Panc1 (cell line): ENCODE measurements around the gene MROH2A. TPM values are rescaled to one million over a fixed set of nuclear protein-coding genes. Genes with fewer than 3 reads are reported as not detected.

ENCODE experiments used
- ATAC-seq: fragments of 200-7000 bp; cut with Tn5 transposase; 2 replicates; pipeline ENCODE4 v1.9.1; 2020; ENCODE audit warnings: mild to moderate bottlenecking, moderate library complexity
- BruUV-seq: library from RNA; stranded (reverse); fragments of 400-500 nt; replicated peaks from 2 replicates; lab custom pipeline; 2021; lab: Mats Ljungman, UMichigan
- CTCF ChIA-PET: fragments of 300-600 bp; sonication (Branson Sonifier 250); formaldehyde crosslinking; loops from one replicate; lab custom pipeline; 2022; ENCODE audit warnings: antibody characterized with exemption; lab: Charles Lee
- POLR2A ChIA-PET: fragments of 300-600 bp; sonication (Branson Sonifier 250); formaldehyde crosslinking; loops from one replicate; lab custom pipeline; 2022; ENCODE audit warnings: antibody characterized with exemption; lab: Charles Lee
- DNase-seq: peaks from one replicate; pipeline ENCODE4 v3.0.0-alpha.2; 2010; ENCODE audit warnings: low read depth, low spot score
- H3K27ac ChIP-seq: 2 replicates; pipeline ENCODE4 v1.5.1; 2011; ENCODE audit warnings: mild to moderate bottlenecking, low read length, inconsistent platforms
- H3K27me3 ChIP-seq: fragments of 200-500 bp; sonication (Bioruptor generic); 2 replicates; pipeline ENCODE4 v1.6.0; 2014; ENCODE audit warnings: low read length, inconsistent platforms; ENCODE audit not compliant: control insufficient read depth, insufficient read depth
- H3K36me3 ChIP-seq: fragments of 200-500 bp; sonication (Bioruptor generic); 2 replicates; pipeline ENCODE4 v1.5.1; 2014; ENCODE audit warnings: inconsistent platforms, mild to moderate bottlenecking, low read length, moderate library complexity; ENCODE audit not compliant: control insufficient read depth, insufficient read depth
- H3K4me1 ChIP-seq: 2 replicates; pipeline ENCODE4 v1.5.1; 2011; ENCODE audit warnings: inconsistent platforms, mild to moderate bottlenecking, low read length, moderate library complexity; ENCODE audit not compliant: control insufficient read depth, insufficient read depth
- H3K4me3 ChIP-seq, 2 experiments: 2 replicates each; pipeline ENCODE4 v1.5.1; 2011 to 2012; ENCODE audit warnings: low read depth in 2 of 2, low read length in 2 of 2, mild to moderate bottlenecking in 2 of 2, inconsistent platforms in 1 of 2, moderate library complexity in 1 of 2
- H3K9me3 ChIP-seq: fragments of 200-500 bp; sonication (Bioruptor generic); 2 replicates; pipeline ENCODE4 v1.5.1; 2014; ENCODE audit warnings: low read depth, mild to moderate bottlenecking, inconsistent platforms, low read length, moderate library complexity; ENCODE audit not compliant: control insufficient read depth, insufficient read depth
- POLR2AphosphoS5 ChIP-seq: IDR thresholded peaks from 2 replicates; pipeline ENCODE4 v1.6.1; 2012; ENCODE audit warnings: mild to moderate bottlenecking, low read depth, low read length, moderate library complexity
- SIN3A ChIP-seq: IDR thresholded peaks from 2 replicates; pipeline ENCODE4 v1.6.1; 2012; ENCODE audit warnings: low read depth, mild to moderate bottlenecking, low read length, moderate library complexity, borderline replicate concordance; ENCODE audit not compliant: insufficient read depth
- TCF7L2 ChIP-seq: IDR thresholded peaks from 2 replicates; pipeline ENCODE4 v1.6.1; 2011; ENCODE audit warnings: mild to moderate bottlenecking, low read depth, low read length, inconsistent platforms
- in situ Hi-C: cut with HindIII; loops from 2 replicates; pipeline ENCODE4 v1.10.0; 2016; ENCODE audit warnings: low sequenced_read_pairs, low pct_unique_long_range_greater_than_20kb
- intact Hi-C: fragments of 100-400 bp; cut with micrococcal nuclease; formaldehyde crosslinking; loops from one replicate; pipeline ENCODE4 v1.10.0; 2022; ENCODE audit not compliant: unreplicated experiment
- total RNA-seq: library from RNA; stranded (reverse); gene quantifications from one replicate; pipeline ENCODE4 v1.2.1, GENCODE V29; 2021; ENCODE audit not compliant: unreplicated experiment
- TF ChIP-seq, protein P1 (sequence below): fragments of 450-650 bp; IDR thresholded peaks from 2 replicates; pipeline ENCODE4 v1.5.1; 2017; ENCODE audit warnings: mild to moderate bottlenecking
- TF ChIP-seq, protein P2 (sequence below), 2 experiments: IDR thresholded peaks; 2 replicates each; pipeline ENCODE4 v1.6.1; 2011 to 2012; ENCODE audit warnings: low read depth in 2 of 2, control low read depth in 1 of 2, low read length in 1 of 2, mild to moderate bottlenecking in 1 of 2, moderate library complexity in 1 of 2; ENCODE audit not compliant: insufficient read depth in 1 of 2

MROH2A gene
- total RNA-seq, 1 experiment from 2014 or later, result not detected

DNA sequence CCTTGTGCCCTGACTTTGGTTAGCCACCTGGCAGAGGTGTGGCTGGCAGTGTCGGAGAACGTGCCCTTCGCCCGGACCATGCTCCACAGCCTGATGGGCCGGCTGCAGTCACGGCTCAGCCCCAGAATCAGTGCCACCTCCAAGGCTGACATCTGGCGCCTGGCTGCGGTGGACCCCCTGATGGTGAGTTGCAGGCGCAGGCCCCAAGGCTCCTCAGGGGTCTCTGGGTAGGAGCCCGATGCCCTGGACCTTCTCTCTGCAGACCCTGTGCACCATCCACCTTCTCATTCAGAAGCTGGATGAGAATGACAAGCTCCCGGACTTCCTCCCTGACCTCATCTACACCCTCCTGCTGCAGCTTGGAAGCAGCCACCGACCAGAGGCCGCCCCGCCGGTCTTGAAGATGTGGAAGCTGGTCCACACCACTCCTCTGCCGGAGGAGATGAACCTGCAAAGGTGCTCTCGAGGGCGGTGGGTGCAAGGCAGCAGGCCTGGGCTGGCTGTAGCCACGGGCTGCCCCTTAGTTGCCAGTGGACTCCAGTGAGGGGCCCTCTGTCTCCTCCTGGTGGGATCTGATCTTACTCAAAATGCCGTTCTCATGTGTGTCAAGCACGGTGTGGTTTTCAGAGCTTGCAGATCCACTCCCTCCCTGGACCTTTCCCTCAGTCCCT lies 44.1 kb downstream of the MROH2A start:
- Histone ChIP-seq H3K4me3 (no peak overlapping the region), H3K9me3 (no peaks in the 10 kb centered on the region), H3K27ac (no peak overlapping the region), H3K36me3 (no peaks in the 10 kb centered on the region), H3K27me3 (no peaks in the 10 kb centered on the region), H3K4me1 (no peaks in the 10 kb centered on the region)
- no peak for DNase-seq
- CTCF ChIA-PET, result no interaction called here
- no peak for TF ChIP-seq POLR2AphosphoS5
- in situ Hi-C loops, result no loop called here
- BruUV-seq, result no TSS peak
- intact Hi-C loops, result no loop called here
- POLR2A ChIA-PET, result no interaction called here
- ATAC-seq, result no peak

DNA sequence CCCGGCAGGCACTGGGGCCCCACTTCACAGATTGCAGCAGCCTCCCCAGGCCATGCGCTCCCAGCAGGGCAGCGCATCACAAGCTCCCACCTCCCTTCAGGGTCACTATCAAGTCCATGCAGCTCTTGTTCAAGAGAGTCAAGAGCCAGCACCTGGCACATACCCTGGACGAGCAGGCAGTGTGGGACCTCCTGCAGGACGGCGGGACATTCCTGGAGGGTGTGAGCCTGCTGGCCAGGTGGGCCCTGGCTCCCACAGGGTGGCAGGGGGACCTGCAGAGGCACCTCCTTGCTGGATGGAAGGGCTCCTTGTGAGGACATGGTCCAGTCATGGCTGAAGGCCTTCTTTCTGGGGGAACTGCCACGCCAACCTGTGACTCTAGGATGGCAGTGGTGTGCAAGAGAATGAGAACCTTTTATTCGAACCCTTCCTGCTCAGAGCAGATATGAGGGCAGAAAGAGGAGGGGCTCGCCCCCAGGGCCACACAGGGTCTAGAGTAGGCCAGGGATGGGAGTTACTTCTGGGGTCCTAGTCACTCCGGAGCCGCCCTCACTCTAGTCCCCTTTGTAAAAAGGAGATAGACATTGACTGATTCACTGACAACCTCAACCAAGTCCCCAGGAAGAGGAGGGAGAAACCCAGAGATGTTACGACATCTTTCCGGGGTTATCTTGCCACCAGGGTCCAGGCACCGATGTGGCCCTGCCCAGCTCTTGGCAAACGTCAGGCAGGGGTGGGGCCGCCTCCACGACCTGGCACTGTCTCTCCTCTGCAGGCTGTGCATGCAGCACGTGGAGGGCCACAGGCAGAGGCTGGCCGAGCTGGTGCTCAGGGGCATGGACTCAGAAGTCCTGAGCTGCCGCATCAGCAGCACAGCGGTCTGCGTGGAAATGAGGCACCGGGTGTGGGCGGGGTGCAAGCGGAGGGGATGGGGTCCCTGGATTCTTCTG lies 44.9 kb downstream of the MROH2A start:
- Histone ChIP-seq H3K4me1 (no peaks in the 10 kb centered on the region), H3K9me3 (no peaks in the 10 kb centered on the region), H3K4me3 (no peak overlapping the region), H3K27me3 (no peaks in the 10 kb centered on the region), H3K27ac (no peak overlapping the region), H3K36me3 (no peaks in the 10 kb centered on the region)
- ChIA-PET POLR2A (no interaction called here), CTCF (no interaction called here)
- no TSS peak for BruUV-seq
- intact Hi-C loops (no loop called here), in situ Hi-C loops (no loop called here)
- no peak for ATAC-seq
- TF ChIP-seq TCF7L2 (no peak), POLR2AphosphoS5 (no peak), SIN3A (no peak)
- TF ChIP-seq, protein P1, sequence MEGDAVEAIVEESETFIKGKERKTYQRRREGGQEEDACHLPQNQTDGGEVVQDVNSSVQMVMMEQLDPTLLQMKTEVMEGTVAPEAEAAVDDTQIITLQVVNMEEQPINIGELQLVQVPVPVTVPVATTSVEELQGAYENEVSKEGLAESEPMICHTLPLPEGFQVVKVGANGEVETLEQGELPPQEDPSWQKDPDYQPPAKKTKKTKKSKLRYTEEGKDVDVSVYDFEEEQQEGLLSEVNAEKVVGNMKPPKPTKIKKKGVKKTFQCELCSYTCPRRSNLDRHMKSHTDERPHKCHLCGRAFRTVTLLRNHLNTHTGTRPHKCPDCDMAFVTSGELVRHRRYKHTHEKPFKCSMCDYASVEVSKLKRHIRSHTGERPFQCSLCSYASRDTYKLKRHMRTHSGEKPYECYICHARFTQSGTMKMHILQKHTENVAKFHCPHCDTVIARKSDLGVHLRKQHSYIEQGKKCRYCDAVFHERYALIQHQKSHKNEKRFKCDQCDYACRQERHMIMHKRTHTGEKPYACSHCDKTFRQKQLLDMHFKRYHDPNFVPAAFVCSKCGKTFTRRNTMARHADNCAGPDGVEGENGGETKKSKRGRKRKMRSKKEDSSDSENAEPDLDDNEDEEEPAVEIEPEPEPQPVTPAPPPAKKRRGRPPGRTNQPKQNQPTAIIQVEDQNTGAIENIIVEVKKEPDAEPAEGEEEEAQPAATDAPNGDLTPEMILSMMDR, result no peak
- TF ChIP-seq, protein P2, sequence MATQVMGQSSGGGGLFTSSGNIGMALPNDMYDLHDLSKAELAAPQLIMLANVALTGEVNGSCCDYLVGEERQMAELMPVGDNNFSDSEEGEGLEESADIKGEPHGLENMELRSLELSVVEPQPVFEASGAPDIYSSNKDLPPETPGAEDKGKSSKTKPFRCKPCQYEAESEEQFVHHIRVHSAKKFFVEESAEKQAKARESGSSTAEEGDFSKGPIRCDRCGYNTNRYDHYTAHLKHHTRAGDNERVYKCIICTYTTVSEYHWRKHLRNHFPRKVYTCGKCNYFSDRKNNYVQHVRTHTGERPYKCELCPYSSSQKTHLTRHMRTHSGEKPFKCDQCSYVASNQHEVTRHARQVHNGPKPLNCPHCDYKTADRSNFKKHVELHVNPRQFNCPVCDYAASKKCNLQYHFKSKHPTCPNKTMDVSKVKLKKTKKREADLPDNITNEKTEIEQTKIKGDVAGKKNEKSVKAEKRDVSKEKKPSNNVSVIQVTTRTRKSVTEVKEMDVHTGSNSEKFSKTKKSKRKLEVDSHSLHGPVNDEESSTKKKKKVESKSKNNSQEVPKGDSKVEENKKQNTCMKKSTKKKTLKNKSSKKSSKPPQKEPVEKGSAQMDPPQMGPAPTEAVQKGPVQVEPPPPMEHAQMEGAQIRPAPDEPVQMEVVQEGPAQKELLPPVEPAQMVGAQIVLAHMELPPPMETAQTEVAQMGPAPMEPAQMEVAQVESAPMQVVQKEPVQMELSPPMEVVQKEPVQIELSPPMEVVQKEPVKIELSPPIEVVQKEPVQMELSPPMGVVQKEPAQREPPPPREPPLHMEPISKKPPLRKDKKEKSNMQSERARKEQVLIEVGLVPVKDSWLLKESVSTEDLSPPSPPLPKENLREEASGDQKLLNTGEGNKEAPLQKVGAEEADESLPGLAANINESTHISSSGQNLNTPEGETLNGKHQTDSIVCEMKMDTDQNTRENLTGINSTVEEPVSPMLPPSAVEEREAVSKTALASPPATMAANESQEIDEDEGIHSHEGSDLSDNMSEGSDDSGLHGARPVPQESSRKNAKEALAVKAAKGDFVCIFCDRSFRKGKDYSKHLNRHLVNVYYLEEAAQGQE (IDR thresholded peaks at IDR 0.05; ENCODE audit: insufficient read depth in 1 of 2, low read depth in 2 of 2, low read length in 1 of 2), result no peak
- no peak for DNase-seq

DNA sequence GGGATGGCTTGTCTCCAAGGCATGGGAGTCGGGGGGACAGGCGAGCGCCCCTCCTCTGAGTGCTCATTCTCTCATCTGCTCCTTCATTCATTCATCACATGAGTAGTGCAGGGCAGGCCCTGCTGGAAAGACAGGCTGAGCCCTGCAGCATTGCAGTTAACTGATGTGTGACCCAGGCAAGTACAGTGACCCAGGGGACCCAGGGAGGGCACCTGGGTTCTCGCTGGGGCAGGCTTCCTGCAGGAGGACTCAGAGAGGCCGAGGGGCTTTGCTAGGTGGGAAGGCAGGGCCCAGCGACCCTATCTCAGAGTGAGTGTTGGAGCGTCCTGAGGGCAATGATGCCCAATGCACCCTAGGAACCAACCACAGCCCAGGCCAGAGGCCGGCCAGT lies 45.6 kb downstream of the MROH2A start:
- H3K9me3 ChIP-seq, result no peaks in the 10 kb centered on the region
- BruUV-seq, result no TSS peak
- intact Hi-C loops, result no loop called here
- no peak for TF ChIP-seq POLR2AphosphoS5
- TF ChIP-seq, protein P1, result no peak
- TF ChIP-seq SIN3A, result no peak
- TF ChIP-seq, protein P2 (IDR thresholded peaks at IDR 0.05; ENCODE audit: insufficient read depth in 1 of 2, low read depth in 2 of 2, low read length in 1 of 2), result no peak
- TF ChIP-seq TCF7L2, result no peak
- ChIA-PET CTCF (no interaction called here), POLR2A (no interaction called here)
- ATAC-seq (no peak), DNase-seq (no peak)
- H3K36me3 ChIP-seq, result no peaks in the 10 kb centered on the region
- no peak overlapping the region for H3K27ac ChIP-seq
- no peaks in the 10 kb centered on the region for H3K27me3 ChIP-seq
- no peaks in the 10 kb centered on the region for H3K4me1 ChIP-seq
- in situ Hi-C loops, result no loop called here
- H3K4me3 ChIP-seq, result no peak overlapping the region
